ENCODE measurements around the gene NOXA1. TPM values are rescaled to one million over a fixed set of nuclear protein-coding genes. Genes with fewer than 3 reads are reported as not detected.

Gene NOXA1
- total and polyA plus RNA-seq, 2 of the 8 experiments (the other 6 are each of a cell fraction or from before 2014, with no cell fraction given) = 0.34 to 0.91 TPM

- TF ChIP-seq, protein P1, sequence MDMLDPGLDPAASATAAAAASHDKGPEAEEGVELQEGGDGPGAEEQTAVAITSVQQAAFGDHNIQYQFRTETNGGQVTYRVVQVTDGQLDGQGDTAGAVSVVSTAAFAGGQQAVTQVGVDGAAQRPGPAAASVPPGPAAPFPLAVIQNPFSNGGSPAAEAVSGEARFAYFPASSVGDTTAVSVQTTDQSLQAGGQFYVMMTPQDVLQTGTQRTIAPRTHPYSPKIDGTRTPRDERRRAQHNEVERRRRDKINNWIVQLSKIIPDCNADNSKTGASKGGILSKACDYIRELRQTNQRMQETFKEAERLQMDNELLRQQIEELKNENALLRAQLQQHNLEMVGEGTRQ (IDR thresholded peaks at IDR 0.05; ENCODE audit: low read length) = no peak
- TF ChIP-seq HDAC2 (IDR thresholded peaks at IDR 0.05; ENCODE audit: borderline replicate concordance in 1 of 2, low read depth in 2 of 2, low read length in 2 of 2) = no peak
Measured at GRCh38 chr9:137380171-137380570, 43.0 kb upstream of the NOXA1 start (continued).
